Measurements from ENCODE around the gene CDYL2.

GRCh38 chr16:80711406-80711805, 93.0 kb downstream of the CDYL2 start:
- TF ChIP-seq EZH2phosphoT487 (IDR thresholded peaks at IDR 0.05; ENCODE audit: insufficient read depth, low read depth) = no peak
- TF ChIP-seq EZH2 (IDR thresholded peaks at IDR 0.05; ENCODE audit: insufficient read depth, poor library complexity, severe bottlenecking) = no peak
